Mesothelial cell of epicardium (in vitro differentiated cells): ENCODE measurements around the gene DNAJC18. TPM values are rescaled to one million over a fixed set of nuclear protein-coding genes. Genes with fewer than 3 reads are reported as not detected.
"Not testable (repeated sequence)": the region's sequence is repeated elsewhere in the genome, so short reads cannot be mapped to it uniquely, and the experiment has no call there.

ENCODE experiments used
- DNase-seq, 2 experiments: peaks; one replicate each; pipeline ENCODE4 v3.0.0; 2021; ENCODE audit warnings: low spot score in 2 of 2; ENCODE audit not compliant: unreplicated experiment in 2 of 2
- H3K27ac Mint-ChIP-seq: 2 replicates; pipeline ENCODE4 v1.8.0; 2021; ENCODE audit warnings: mixed read lengths
- H3K27me3 Mint-ChIP-seq: 2 replicates; pipeline ENCODE4 v1.8.0; 2021; ENCODE audit warnings: low read depth, mixed read lengths
- H3K36me3 Mint-ChIP-seq: 2 replicates; pipeline ENCODE4 v1.8.0; 2021; ENCODE audit warnings: mixed read lengths
- H3K4me1 Mint-ChIP-seq: 2 replicates; pipeline ENCODE4 v1.8.0; 2021; ENCODE audit warnings: mixed read lengths
- H3K4me3 Mint-ChIP-seq: 2 replicates; pipeline ENCODE4 v1.8.0; 2021; ENCODE audit warnings: mild to moderate bottlenecking, moderate library complexity, mixed read lengths
- H3K9me3 Mint-ChIP-seq: 2 replicates; pipeline ENCODE4 v1.8.0; 2021; ENCODE audit warnings: mixed read lengths
- CTCF ChIP-seq: fragments of 200-600 bp; sonication (generic); IDR thresholded peaks from one replicate; pipeline ENCODE4 v1.5.0; 2021; ENCODE audit warnings: antibody characterized with exemption; ENCODE audit not compliant: unreplicated experiment
- total RNA-seq: library from RNA; stranded (reverse); gene quantifications from 3 replicates; pipeline ENCODE4 v1.2.1, GENCODE V29; 2021

The DNAJC18 gene
- total RNA-seq, 1 donor from 2014 or later: 25.2 TPM

GRCh38 chr5:139481122-139481533, 41.8 kb upstream of the DNAJC18 start:
- Mint-ChIP-seq H3K4me1 (peaks cover 33% of the 10 kb centered on the region), H3K9me3 (no peaks in the 10 kb centered on the region), H3K27ac (peak overlapping the region; percentile 94), H3K4me3 (peak overlapping the region; percentile 40), H3K27me3 (no peaks in the 10 kb centered on the region), H3K36me3 (no peaks in the 10 kb centered on the region)
- no peak for TF ChIP-seq CTCF
- no peak for DNase-seq

DNA sequence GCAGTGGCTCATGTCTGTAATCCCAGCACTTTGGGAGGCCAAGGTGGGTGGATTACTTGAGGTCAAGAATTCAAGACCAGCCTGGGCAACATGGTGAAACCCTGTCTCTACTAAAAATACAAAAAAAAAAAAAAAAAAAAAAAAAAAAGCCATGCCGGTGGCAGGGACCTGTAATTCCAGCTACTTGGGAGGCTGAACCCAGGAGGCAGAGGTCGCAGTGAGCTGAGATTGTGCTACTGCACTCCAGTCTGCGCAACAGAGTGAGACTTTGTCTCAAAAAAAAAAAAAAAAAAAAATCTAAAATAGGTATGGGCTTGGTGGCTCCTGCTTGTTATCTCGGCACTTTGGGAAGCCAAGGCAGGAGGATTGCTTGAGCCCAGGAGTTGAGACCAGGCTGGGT, 40.4 kb upstream of the DNAJC18 start:
- H3K27ac Mint-ChIP-seq: not testable (repeated sequence)

DNA sequence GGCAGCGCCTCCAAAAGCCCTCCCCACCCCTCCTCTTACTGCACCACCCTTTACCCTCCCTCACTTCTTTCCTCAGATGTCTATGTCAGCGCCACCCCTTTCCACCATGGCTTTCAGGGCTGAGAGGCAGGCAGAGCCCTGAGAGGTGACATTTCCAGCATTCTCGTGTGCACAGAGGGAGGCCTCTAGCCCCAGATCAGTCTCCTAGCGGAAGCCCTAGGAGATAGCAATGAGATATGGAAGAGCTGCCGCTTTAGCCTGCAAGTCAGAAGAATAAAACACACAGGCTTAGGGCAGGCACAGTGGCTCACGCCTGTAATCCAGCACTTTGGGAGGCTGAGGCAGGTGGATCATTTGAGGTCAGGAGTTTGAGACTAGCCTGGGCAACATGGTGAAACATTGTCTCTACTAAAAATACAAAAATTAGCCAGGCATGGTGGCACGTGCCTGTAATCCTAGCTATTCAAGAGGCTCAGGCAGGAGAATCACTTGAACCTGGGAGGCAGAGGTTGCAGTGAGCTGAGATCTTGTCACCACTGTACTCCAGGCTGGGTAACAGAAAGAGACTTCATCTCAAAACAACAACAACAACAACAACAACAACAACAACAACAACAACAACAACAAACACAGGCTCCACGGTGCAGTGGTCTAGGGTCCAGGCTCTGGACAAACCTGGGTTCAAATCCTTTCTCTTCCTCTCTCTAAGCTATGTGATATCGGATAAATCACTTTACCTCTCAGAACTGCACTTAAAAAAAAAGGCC, 39.5 kb upstream of the DNAJC18 start:
- H3K9me3 Mint-ChIP-seq, DNase-seq, H3K4me3 Mint-ChIP-seq, H3K36me3 Mint-ChIP-seq, H3K27ac Mint-ChIP-seq, H3K27me3 Mint-ChIP-seq: not testable (repeated sequence)
- peaks cover 36% of the 10 kb centered on the region for H3K4me1 Mint-ChIP-seq

More for the DNA sequence above, 40.4 kb upstream of the DNAJC18 start:
- DNase-seq, H3K4me3 Mint-ChIP-seq, H3K9me3 Mint-ChIP-seq, H3K36me3 Mint-ChIP-seq, H3K27me3 Mint-ChIP-seq: not testable (repeated sequence)
- peaks cover 36% of the 10 kb centered on the region for H3K4me1 Mint-ChIP-seq

- Mint-ChIP-seq H3K36me3 (no peaks in the 10 kb centered on the region), H3K27ac (no peak overlapping the region), H3K4me1 (peaks cover 41% of the 10 kb centered on the region), H3K4me3 (no peak overlapping the region), H3K27me3 (no peaks in the 10 kb centered on the region), H3K9me3 (no peaks in the 10 kb centered on the region)
- TF ChIP-seq CTCF: no peak
- DNase-seq: no peak
Observed at GRCh38 chr5:139475865-139476617, 36.7 kb upstream of the DNAJC18 start.

- Mint-ChIP-seq H3K36me3 (no peaks in the 10 kb centered on the region), H3K4me3 (no peak overlapping the region), H3K27ac (peak overlapping the region; percentile 58), H3K4me1 (peaks cover 34% of the 10 kb centered on the region), H3K27me3 (no peaks in the 10 kb centered on the region), H3K9me3 (no peaks in the 10 kb centered on the region)
- DNase-seq: no peak
- TF ChIP-seq CTCF: no peak
Observed at GRCh38 chr5:139474890-139475791, 35.8 kb upstream of the DNAJC18 start.

GRCh38 chr5:139473565-139473964, 34.2 kb upstream of the DNAJC18 start:
- H3K4me3 Mint-ChIP-seq: no peak overlapping the region
- no peaks in the 10 kb centered on the region for H3K9me3 Mint-ChIP-seq
- no peaks in the 10 kb centered on the region for H3K36me3 Mint-ChIP-seq
- H3K27ac Mint-ChIP-seq: peak overlapping the region; percentile 88
- H3K4me1 Mint-ChIP-seq: peaks cover 32% of the 10 kb centered on the region
- H3K27me3 Mint-ChIP-seq: no peaks in the 10 kb centered on the region
- no peak for DNase-seq
- TF ChIP-seq CTCF: no peak
